Spleen (tissue), 7 donors: ENCODE measurements around the gene POFUT1.

Experiments used
- POLR2A ChIP-seq, 3 donors: fragments of 450-650 bp; IDR thresholded peaks; one replicate each; pipeline ENCODE4 v1.5.1; 2017; ENCODE audit warnings: antibody characterized with exemption in 3 of 3, mild to moderate bottlenecking in 1 of 3
- POLR2AphosphoS5 ChIP-seq, 3 donors: sonication (generic); formaldehyde crosslinking; IDR thresholded peaks; one replicate each; pipeline ENCODE4 v1.5.1; 2017; ENCODE audit warnings: antibody characterized with exemption in 3 of 3
- TF ChIP-seq, protein P1 (sequence below), 11 experiments: fragments of 200-600 bp in 7 of 11; fragments of 450-650 bp in 4 of 11; sonication (generic) in 4 of 11; IDR thresholded peaks in 8 of 11; conservative IDR thresholded peaks in 3 of 11; 1 replicate in 7 of 11; 2 replicates in 4 of 11; pipeline versions ENCODE4 v1.4.0 to v1.8.0; 2016 to 2021; ENCODE audit warnings: antibody characterized with exemption in 11 of 11, inconsistent platforms in 4 of 11, mild to moderate bottlenecking in 1 of 11
- donor health status: DM: no; HTN: no; CAD: no; lungs with moderate emphysema.
- donor health status: DM: no; HTN: no; CAD: no.
- donor health status: DM: no; HTN: no; CAD: no.

DNA sequence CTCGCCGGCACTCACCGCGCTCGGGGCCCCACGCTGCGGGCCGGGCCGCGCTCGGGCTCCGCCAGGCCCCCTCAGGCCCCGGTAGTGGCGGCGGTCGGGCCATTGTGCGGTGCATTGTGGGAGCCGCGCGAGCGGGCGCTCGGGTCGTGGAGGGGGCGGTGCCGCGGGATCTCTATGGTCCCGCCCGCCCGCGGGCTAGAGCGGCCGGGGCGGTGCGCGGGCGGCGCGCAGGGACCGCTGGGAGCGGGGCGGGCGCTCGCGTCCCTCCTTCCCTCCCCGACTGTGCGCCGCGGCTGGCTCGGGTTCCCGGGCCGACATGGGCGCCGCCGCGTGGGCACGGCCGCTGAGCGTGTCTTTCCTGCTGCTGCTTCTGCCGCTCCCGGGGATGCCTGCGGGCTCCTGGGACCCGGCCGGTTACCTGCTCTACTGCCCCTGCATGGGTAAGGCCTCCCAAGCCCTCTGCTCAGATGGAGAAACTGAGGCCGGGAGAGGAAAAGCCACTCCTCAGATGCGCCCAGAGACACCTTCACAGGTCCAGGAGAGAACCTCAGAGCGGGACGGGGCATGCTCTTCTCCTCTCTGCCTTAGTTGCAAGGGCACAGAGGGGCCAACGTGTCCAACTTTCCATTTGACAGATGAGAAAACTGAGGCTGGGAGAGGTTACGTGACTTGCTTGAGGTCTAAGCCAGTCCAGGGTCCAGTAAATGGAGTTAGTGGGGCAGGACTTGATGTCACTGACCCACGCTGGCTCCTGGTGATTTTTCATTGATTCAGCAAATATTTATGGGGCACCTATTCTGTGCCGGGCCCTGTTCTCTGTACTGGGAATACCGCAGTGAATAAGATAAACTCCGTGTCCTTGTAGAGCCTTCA, at the start of gene POFUT1, which contains the start of gene PLAGL2:
- TF ChIP-seq, protein P1, sequence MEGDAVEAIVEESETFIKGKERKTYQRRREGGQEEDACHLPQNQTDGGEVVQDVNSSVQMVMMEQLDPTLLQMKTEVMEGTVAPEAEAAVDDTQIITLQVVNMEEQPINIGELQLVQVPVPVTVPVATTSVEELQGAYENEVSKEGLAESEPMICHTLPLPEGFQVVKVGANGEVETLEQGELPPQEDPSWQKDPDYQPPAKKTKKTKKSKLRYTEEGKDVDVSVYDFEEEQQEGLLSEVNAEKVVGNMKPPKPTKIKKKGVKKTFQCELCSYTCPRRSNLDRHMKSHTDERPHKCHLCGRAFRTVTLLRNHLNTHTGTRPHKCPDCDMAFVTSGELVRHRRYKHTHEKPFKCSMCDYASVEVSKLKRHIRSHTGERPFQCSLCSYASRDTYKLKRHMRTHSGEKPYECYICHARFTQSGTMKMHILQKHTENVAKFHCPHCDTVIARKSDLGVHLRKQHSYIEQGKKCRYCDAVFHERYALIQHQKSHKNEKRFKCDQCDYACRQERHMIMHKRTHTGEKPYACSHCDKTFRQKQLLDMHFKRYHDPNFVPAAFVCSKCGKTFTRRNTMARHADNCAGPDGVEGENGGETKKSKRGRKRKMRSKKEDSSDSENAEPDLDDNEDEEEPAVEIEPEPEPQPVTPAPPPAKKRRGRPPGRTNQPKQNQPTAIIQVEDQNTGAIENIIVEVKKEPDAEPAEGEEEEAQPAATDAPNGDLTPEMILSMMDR (IDR thresholded peaks at IDR 0.05 in 8 of 11, conservative IDR thresholded peaks at IDR 0.05 in 3 of 11), result peak in 4 of 11 experiments; percentile 22 to 38 (median 27)
- TF ChIP-seq POLR2A (IDR thresholded peaks at IDR 0.05), result peak in 1 of 3 donors; percentile 32
- TF ChIP-seq POLR2AphosphoS5 (IDR thresholded peaks at IDR 0.05), result peak; percentile 70 to 85 (median 80)
